ENCODE measurements around the gene PRCC.

Gene PRCC

DNA sequence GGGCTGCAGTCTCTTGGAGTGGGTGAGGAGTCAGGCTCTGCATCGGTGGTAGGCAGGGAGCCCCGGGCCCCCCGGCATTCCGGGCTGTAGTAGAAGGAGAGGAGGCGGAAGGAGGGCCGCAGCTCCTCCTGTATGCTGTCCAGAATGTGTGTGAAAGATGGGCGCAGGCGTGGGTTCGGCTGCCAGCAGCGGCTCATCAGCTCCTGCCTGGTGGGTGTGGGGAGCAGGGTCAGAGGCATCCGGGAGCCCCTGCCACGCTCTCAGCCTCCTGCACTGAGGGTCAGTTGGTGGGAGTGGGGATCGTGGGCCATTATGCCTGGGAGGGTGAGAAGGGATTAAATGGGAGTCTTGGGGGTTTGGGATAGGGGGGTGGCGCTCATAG, 73.6 kb downstream of the PRCC start:
- DNase-seq (ENCODE audit: low spot score) = no peak
- FAIRE-seq = no peak

DNA sequence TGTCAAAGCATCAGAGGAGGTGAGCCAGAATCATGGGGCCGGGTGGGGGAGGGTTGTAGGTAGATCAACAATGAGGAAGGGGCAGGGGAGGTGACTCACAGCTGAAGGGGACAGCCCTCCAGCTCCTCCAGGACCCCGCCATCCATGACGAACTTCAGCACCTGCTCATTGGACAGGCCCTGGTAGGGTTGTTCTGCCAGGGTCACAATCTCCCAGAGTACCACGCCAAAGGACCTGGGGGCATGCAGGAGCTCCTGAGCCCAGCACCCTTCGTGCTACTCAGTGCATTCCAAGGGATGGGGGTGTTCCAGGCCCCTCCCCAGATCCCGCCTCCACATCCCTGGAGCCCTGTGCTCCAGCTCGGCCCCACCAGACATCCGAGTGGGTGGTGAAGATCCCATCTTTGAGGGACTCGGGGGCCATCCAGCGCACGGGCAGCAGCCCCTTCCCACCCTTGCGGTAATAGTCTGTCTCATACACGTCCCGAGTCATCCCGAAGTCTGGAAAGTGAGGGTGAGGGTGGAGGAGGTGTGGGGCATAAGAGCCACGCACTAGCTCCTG, 74.0 kb downstream of the PRCC start:
- DNase-seq (ENCODE audit: low spot score) (no peak), FAIRE-seq (no peak)

DNA sequence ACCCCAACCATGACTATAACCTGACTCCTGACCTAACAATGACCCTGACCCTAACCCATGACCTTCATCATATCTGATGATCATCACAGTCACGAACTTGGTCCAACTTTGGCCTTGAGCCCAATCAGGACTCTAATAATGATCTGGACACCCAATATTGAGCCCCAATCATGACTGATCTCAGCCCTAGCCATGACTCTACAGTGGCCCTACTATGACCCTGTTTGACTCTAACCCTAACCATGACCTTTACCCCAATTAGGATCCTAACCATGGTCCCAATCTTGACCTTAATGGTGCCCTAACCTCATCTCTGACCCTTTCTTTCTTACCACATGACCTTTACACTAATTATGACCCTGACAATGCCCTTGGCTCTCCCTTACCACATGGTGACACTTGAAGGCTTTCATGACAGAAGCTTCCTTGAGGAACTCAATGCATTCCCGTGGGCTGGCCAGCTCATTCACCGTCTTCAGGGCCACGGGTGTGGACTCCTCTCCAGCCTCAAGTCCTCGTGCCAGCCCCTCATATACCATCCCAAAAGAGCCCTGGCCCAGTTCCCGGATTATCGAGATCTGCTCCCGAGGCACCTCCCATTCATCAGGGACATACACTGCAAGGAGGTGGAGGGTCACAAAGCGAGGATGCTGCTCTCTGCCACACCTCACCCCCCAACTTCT, 75.4 kb downstream of the PRCC start:
- no peak for FAIRE-seq
- DNase-seq (ENCODE audit: low spot score) = no peak

GRCh38 chr1:156844102-156844501, 76.8 kb downstream of the PRCC start:
- FAIRE-seq = no peak
- no peak for DNase-seq (ENCODE audit: low spot score)

GRCh38 chr1:156844638-156845037, 77.3 kb downstream of the PRCC start:
- DNase-seq (ENCODE audit: low spot score) = no peak
- no peak for FAIRE-seq

DNA sequence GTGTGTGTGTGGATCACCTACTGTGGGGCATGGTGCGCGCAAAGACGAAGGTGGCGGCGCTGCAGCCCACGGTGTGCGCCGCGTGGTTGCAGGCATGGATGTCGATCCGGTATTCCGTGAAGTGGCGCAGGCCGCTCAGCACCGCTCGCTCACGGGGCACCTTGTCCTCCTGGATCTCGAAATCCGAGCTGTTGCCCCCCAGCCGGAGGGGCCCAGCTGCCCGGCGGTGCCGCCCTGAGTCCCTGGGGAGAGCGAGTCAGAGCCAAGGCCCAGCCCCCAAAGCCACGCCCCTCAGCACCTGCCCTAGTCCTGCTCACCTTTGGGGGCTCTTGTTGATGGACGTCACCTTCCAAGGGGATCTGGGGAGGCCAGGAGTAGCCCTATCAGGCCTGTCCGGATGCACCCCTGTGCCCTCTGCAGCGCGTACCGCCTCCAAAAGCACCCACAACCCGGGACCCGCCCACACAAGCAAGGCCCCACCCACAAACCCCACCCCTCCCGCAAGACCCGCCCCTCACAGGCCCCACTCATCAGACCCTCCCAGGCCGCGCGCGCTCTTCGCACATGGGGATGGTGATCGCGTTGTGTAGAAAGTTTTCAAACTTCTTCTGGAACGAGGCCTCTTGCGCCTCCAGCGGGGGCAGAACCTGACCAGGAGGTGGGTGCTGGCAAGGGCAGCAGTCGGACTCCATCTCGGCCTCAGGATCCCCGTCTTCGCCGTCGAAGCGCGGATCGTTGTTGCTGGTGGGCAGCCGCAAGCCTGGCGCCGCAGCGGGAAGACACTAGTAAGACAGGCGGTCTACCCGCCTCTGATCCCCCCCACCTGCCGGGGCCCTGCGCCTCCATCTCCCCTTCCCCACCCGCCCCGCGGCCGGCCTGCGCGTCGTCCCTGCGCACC, 78.0 kb downstream of the PRCC start:
- FAIRE-seq (no peak), DNase-seq (ENCODE audit: low spot score) (no peak)

DNA sequence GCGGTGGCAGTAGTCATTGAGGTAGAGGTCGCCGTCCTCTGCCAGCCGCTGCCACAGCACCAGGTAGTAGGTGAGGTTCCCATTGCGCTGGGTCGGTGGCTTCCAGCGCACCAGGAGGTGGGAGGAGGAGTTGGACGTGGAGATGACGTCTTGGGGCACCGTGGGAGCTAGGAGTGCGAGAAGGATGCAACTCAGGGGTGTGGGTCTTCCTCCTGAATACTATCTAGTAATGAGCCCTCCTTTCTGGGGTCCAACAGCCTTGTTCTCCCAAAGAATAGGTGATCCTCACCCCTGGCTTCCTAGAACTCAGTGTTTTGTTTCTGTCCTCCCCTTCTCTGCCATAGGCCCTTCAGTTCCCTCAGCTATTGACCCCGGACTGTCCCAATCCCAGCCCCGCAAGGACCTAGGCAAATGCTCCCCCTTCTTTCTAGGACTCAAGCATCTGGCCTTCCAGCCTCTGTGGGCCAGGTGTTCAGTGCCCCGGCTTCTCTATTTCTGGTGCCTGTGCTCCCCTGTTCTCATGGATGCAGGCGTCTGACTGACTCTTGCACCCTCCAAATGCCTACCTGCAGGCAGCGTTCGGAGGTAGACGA, 78.7 kb downstream of the PRCC start:
- FAIRE-seq = no peak

DNA sequence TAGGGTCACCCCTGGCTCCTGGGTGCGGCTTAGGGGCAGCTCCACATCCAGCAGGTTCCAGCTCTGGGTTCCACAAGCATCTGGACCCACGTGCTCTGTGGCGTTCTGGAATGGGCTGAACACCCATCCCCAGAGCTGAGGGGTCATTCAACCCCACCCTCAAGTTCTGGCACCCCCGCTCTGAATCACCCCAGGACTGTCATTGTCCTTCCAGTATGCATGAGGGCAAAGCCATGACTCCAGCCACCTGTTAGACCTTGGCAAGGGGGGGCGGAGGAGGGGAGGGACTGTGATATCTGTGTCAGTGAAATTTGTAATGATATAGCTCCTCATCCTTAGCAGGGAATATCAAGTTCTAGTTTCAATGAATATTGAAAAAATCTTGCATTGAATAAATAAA, 79.3 kb downstream of the PRCC start:
- FAIRE-seq (no peak), DNase-seq (ENCODE audit: low spot score) (no peak)

More for the DNA sequence above, 78.7 kb downstream of the PRCC start:
- no peak for DNase-seq (ENCODE audit: low spot score)

DNA sequence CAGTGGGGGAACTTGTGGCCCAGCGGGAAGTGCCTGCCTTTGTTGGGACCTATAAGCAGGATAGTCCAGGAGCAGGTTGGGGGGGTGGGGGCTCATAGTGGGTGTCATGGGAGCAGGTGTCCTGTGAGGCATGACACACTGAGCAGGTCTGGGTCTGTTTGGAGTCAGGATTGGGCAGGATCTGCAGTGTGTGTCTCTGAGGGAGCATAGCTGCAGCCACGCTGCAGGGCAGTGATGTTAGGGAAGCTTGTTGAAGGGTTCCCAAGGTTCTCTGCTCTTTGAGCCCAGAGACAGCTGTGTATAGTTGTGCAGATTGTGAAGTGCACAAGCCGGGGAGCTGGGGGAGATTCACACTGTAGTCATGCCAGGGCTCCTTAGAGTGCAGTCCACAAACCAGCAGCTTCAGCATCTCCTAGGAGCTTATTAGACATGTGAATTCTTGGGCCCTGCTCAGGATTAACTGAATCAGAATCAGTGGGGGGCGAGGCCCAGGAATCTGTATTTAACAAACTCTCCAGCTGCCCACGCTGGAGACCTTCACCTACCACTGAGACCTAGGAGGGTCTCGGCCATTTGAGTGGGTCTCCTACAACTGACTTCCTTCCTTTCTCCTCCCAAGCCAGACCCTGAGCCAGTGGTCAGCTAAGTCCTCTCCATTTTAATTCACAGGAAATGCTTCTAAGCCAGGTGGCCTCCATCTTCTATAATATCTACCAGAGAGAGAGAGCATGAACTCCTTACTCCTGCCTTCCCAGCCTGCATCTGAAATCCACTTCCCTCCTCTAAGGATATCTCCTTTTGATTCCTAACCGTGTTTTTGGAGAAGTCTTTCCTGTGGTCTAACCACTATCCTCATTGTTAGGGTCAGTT, 80.5 kb downstream of the PRCC start:
- FAIRE-seq (no peak), DNase-seq (ENCODE audit: low spot score) (no peak)

DNA sequence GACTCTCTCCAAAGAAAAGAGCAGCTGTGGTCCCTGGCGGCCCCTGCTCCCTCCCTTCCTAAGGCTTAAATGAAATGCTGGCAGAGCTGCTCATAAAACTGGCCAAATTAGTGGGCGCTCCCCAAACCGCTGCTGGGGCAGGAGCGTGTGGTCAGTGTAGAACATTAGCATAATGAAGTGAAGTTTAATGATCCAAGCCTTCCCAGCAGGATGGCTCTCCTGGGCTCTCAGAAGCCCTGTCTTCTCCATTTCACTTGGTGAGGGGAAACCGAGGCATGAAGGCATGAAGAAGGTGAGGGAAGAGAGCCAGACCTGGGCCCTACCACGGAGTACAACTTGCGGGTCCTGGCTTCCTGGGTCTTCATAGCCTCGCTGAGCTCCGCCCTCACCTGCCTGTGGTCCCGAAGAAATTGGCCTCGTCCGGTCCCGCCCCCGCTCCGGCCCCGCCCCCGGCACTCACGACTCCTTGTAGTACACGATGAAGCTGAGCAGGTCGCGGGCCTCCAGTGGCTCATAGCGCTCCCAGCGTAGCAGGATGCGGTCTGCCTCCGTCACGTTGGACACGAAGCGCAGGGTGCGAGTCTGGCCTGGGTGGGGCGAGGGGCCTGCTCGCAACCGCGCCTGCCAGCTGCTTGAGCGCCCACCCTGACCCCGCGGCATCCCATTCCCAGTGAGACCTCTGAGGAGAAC, 81.3 kb downstream of the PRCC start:
- DNase-seq (ENCODE audit: low spot score) (no peak), FAIRE-seq (no peak)

DNA sequence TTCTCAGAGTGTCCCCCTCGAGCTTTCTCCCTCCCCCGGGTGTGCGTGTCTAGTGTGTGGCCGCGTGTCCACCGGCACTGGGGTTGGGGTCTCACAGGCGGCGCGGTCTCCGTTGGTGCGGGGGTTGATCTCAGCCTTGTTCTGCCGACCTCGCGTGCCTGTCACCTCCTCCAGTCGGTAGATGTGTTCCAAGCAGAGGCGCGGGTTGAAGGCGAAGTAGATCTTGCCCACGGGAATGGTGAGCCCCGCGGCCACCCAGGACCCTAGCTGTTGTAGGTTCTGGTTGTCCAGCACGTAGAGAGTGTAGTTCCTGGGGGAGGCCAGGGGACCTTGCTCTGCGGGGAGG, 81.8 kb downstream of the PRCC start:
- DNase-seq (ENCODE audit: low spot score) (no peak), FAIRE-seq (no peak)
